H9 (cell line): ENCODE measurements around the gene CEBPZ. TPM values are rescaled to one million over a fixed set of nuclear protein-coding genes. Genes with fewer than 3 reads are reported as not detected.

Experiments
- DNase-seq: peaks from one replicate; pipeline ENCODE4 v3.0.0-alpha.2; 2017
- H2AFZ ChIP-seq: one replicate; pipeline ENCODE4 v1.6.1; 2013; ENCODE audit warnings: mild to moderate bottlenecking, low read length, control low read depth, moderate library complexity
- H2AK5ac ChIP-seq: 2 replicates; pipeline ENCODE4 v1.6.1; 2013; ENCODE audit warnings: low read length, control low read depth, mixed read lengths; ENCODE audit not compliant: insufficient read length
- H2BK120ac ChIP-seq: one replicate; pipeline ENCODE4 v1.6.1; 2013; ENCODE audit warnings: low read depth, mild to moderate bottlenecking, low read length, control low read depth, inconsistent platforms; ENCODE audit not compliant: poor library complexity, severe bottlenecking
- H2BK12ac ChIP-seq: 2 replicates; pipeline ENCODE4 v1.6.1; 2013; ENCODE audit warnings: low read length, control low read depth, mixed read lengths, low read depth; ENCODE audit not compliant: insufficient read length
- H2BK15ac ChIP-seq: 2 replicates; pipeline ENCODE4 v1.6.1; 2013; ENCODE audit warnings: low read depth, low read length, control low read depth
- H2BK20ac ChIP-seq: one replicate; pipeline ENCODE4 v1.6.1; 2013; ENCODE audit warnings: low read depth, mild to moderate bottlenecking, low read length, control low read depth, inconsistent platforms; ENCODE audit not compliant: poor library complexity, severe bottlenecking
- H2BK5ac ChIP-seq: 2 replicates; pipeline ENCODE4 v1.6.1; 2013; ENCODE audit warnings: low read length, control low read depth, mixed read lengths; ENCODE audit not compliant: insufficient read length
- H3K14ac ChIP-seq: 2 replicates; pipeline ENCODE4 v1.6.1; 2013; ENCODE audit warnings: low read length, control low read depth; ENCODE audit not compliant: insufficient read depth
- H3K18ac ChIP-seq: 2 replicates; pipeline ENCODE4 v1.6.1; 2013; ENCODE audit warnings: low read depth, mild to moderate bottlenecking, mixed read lengths, low read length, control low read depth; ENCODE audit not compliant: insufficient read length
- H3K23ac ChIP-seq: 2 replicates; pipeline ENCODE4 v1.6.1; 2013; ENCODE audit warnings: low read length, control low read depth, mixed read lengths, low read depth; ENCODE audit not compliant: insufficient read length
- H3K23me2 ChIP-seq: 2 replicates; pipeline ENCODE4 v1.6.1; 2013; ENCODE audit warnings: low read depth, mild to moderate bottlenecking, mixed read lengths, low read length, control low read depth; ENCODE audit not compliant: insufficient read length, poor library complexity, severe bottlenecking
- H3K27ac ChIP-seq: 2 replicates; pipeline ENCODE4 v1.5.1; 2013; ENCODE audit warnings: low read length, control low read depth, mixed read lengths, low read depth; ENCODE audit not compliant: insufficient read length
- H3K27me3 ChIP-seq: 2 replicates; pipeline ENCODE4 v1.6.1; 2013; ENCODE audit warnings: low read length, control low read depth, inconsistent platforms; ENCODE audit not compliant: insufficient read depth
- H3K4ac ChIP-seq: 2 replicates; pipeline ENCODE4 v1.6.1; 2013; ENCODE audit warnings: low read depth, mild to moderate bottlenecking, control low read depth, inconsistent platforms, low read length, moderate library complexity
- H3K4me1 ChIP-seq: 2 replicates; pipeline ENCODE4 v1.6.1; 2013; ENCODE audit warnings: low read length, control low read depth, inconsistent platforms; ENCODE audit not compliant: insufficient read depth
- H3K4me2 ChIP-seq: 2 replicates; pipeline ENCODE4 v1.6.1; 2013; ENCODE audit warnings: low read length, control low read depth, mixed read lengths; ENCODE audit not compliant: insufficient read length, insufficient read depth
- H3K56ac ChIP-seq: 2 replicates; pipeline ENCODE4 v1.6.1; 2013; ENCODE audit warnings: low read depth, mild to moderate bottlenecking, mixed read lengths, low read length, control low read depth; ENCODE audit not compliant: insufficient read length
- H3K79me1 ChIP-seq: 2 replicates; pipeline ENCODE4 v1.6.1; 2013; ENCODE audit warnings: low read depth, mild to moderate bottlenecking, moderate library complexity, low read length, control low read depth, inconsistent platforms; ENCODE audit not compliant: insufficient read depth, poor library complexity, severe bottlenecking
- H3K79me2 ChIP-seq: 2 replicates; pipeline ENCODE4 v1.6.1; 2013; ENCODE audit warnings: low read length, control low read depth, inconsistent platforms; ENCODE audit not compliant: insufficient read depth
- H3K9ac ChIP-seq: 2 replicates; pipeline ENCODE4 v1.6.1; 2013; ENCODE audit warnings: low read length, control low read depth, mixed read lengths; ENCODE audit not compliant: insufficient read length; ENCODE audit errors: extremely low read depth
- H3K9me3 ChIP-seq: one replicate; pipeline ENCODE4 v1.6.1; 2013; ENCODE audit warnings: low read depth, low read length, inconsistent platforms; ENCODE audit not compliant: control insufficient read depth
- H3T11ph ChIP-seq: one replicate; pipeline ENCODE4 v1.6.1; 2013; ENCODE audit warnings: mild to moderate bottlenecking, low read length, control low read depth, inconsistent platforms
- H4K20me1 ChIP-seq: one replicate; pipeline ENCODE4 v1.6.1; 2013; ENCODE audit not compliant: control insufficient read depth, insufficient read length, insufficient read depth
- H4K5ac ChIP-seq: 2 replicates; pipeline ENCODE4 v1.6.1; 2013; ENCODE audit warnings: low read depth, mild to moderate bottlenecking, mixed read lengths, low read length, control low read depth; ENCODE audit not compliant: insufficient read length
- H4K8ac ChIP-seq: replicated peaks from 2 replicates; pipeline ENCODE4 v1.6.1; 2013; ENCODE audit warnings: low read length, control low read depth, mixed read lengths, low read depth; ENCODE audit not compliant: insufficient read length
- H4K91ac ChIP-seq: 2 replicates; pipeline ENCODE4 v1.6.1; 2013; ENCODE audit warnings: low read depth, mild to moderate bottlenecking, moderate library complexity, mixed read lengths, low read length, control low read depth; ENCODE audit not compliant: insufficient read length
- H3K27ac Mint-ChIP-seq, 3 experiments: 2 replicates in 2 of 3; 3 replicates in 1 of 3; pipeline ENCODE4 v1.8.0; 2020 to 2021; ENCODE audit warnings: mixed read lengths in 3 of 3, mild to moderate bottlenecking in 1 of 3, moderate library complexity in 1 of 3
- H3K27me3 Mint-ChIP-seq: 2 replicates; pipeline ENCODE4 v1.8.0; 2021; ENCODE audit warnings: low read depth, mild to moderate bottlenecking, moderate library complexity, mixed read lengths
- H3K36me3 Mint-ChIP-seq, 3 experiments: 2 replicates in 2 of 3; 3 replicates in 1 of 3; pipeline ENCODE4 v1.8.0; 2020 to 2021; ENCODE audit warnings: low read depth in 3 of 3, mixed read lengths in 3 of 3; ENCODE audit not compliant: insufficient read depth in 1 of 3
- H3K4me1 Mint-ChIP-seq, 2 experiments: 2 replicates each; pipeline ENCODE4 v1.8.0; 2020; ENCODE audit warnings: mixed read lengths in 2 of 2
- H3K4me3 Mint-ChIP-seq, 2 experiments: 2 replicates in 1 of 2; 3 replicates in 1 of 2; pipeline ENCODE4 v1.8.0; 2020 to 2021; ENCODE audit warnings: mild to moderate bottlenecking in 2 of 2, mixed read lengths in 2 of 2, moderate library complexity in 1 of 2
- H3K9me3 Mint-ChIP-seq, 2 experiments: 2 replicates in 1 of 2; 3 replicates in 1 of 2; pipeline ENCODE4 v1.8.0; 2020; ENCODE audit warnings: mild to moderate bottlenecking in 2 of 2, mixed read lengths in 2 of 2, moderate library complexity in 1 of 2
- WGBS: extraction: QIAGEN DNeasy Blood & Tissue Kit; methylation state at CpG from one replicate; pipeline ENCODE4 v1.1.7; 2013; ENCODE audit warnings: missing lambda C conversion rate, low lambda C conversion rate, mixed read lengths; ENCODE audit not compliant: insufficient read length; ENCODE audit errors: extremely low coverage; 5-methylcytosine and 5-hydroxymethylcytosine counted together
- total RNA-seq: library from RNA; stranded (reverse); gene quantifications from 2 replicates; pipeline ENCODE4 v1.2.1, GENCODE V29; 2021
- TF ChIP-seq, protein P1 (sequence below): fragments of 200-600 bp; sonication (generic); conservative IDR thresholded peaks from 3 replicates; pipeline ENCODE4 v1.8.0; 2021; ENCODE audit warnings: antibody characterized with exemption, mild to moderate bottlenecking

Gene CEBPZ
- total RNA-seq, 1 experiment from 2014 or later: 281 TPM

GRCh38 chr2:37181726-37182684 lies 49.4 kb downstream of the CEBPZ start:
- Histone ChIP-seq H2BK120ac (no peak overlapping the region), H3K23ac (no peak overlapping the region), H3K9ac (no peak overlapping the region), H3K14ac (no peak overlapping the region), H3K79me2 (no peaks in the 10 kb centered on the region), H4K20me1 (no peaks in the 10 kb centered on the region), H2BK20ac (no peak overlapping the region), H2BK15ac (no peak overlapping the region), H3K27me3 (no peaks in the 10 kb centered on the region), H2AFZ (no peak overlapping the region), H2AK5ac (no peak overlapping the region), H3T11ph (no peak overlapping the region), H2BK5ac (no peak overlapping the region), H3K56ac (no peak overlapping the region), H3K4me2 (no peak overlapping the region), H3K9me3 (no peaks in the 10 kb centered on the region), H3K79me1 (no peaks in the 10 kb centered on the region), H3K4me1 (no peaks in the 10 kb centered on the region), H4K5ac (no peak overlapping the region), H3K23me2 (no peaks in the 10 kb centered on the region), H4K8ac (no peak overlapping the region), H3K18ac (no peak overlapping the region), H3K4ac (no peak overlapping the region), H3K27ac (peak overlapping the region; percentile 94), H2BK12ac (no peak overlapping the region), H4K91ac (no peak overlapping the region)
- DNase-seq: no peak
- peak overlapping the region; percentile 78 to 98 (median 88) for H3K27ac Mint-ChIP-seq
- no peaks in the 10 kb centered on the region for H3K9me3 Mint-ChIP-seq
- TF ChIP-seq, protein P1, sequence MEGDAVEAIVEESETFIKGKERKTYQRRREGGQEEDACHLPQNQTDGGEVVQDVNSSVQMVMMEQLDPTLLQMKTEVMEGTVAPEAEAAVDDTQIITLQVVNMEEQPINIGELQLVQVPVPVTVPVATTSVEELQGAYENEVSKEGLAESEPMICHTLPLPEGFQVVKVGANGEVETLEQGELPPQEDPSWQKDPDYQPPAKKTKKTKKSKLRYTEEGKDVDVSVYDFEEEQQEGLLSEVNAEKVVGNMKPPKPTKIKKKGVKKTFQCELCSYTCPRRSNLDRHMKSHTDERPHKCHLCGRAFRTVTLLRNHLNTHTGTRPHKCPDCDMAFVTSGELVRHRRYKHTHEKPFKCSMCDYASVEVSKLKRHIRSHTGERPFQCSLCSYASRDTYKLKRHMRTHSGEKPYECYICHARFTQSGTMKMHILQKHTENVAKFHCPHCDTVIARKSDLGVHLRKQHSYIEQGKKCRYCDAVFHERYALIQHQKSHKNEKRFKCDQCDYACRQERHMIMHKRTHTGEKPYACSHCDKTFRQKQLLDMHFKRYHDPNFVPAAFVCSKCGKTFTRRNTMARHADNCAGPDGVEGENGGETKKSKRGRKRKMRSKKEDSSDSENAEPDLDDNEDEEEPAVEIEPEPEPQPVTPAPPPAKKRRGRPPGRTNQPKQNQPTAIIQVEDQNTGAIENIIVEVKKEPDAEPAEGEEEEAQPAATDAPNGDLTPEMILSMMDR: no peak
- peaks cover 30 to 34% of the 10 kb centered on the region in 2 experiments for H3K4me1 Mint-ChIP-seq
- no CpG with 5 or more reads among the region's 17 CpGs for WGBS
- H3K4me3 Mint-ChIP-seq: peak overlapping the region in 1 of 2 experiments; percentile 34; a peak in 2 of 5 replicates
- H3K27me3 Mint-ChIP-seq: no peaks in the 10 kb centered on the region
- no peaks in the 10 kb centered on the region for H3K36me3 Mint-ChIP-seq
